ENCODE measurements around the gene TRRAP.

GRCh38 chr7:99000196-99000903 is 122.0 kb downstream of the TRRAP start:
- no peak for TF ChIP-seq CTCF (IDR thresholded peaks at IDR 0.05)
- no peak for TF ChIP-seq POLR2AphosphoS5 (IDR thresholded peaks at IDR 0.05)
- TF ChIP-seq POLR2A (IDR thresholded peaks at IDR 0.05): no peak
